ENCODE measurements around the gene CITED2. TPM values are rescaled to one million over a fixed set of nuclear protein-coding genes. Genes with fewer than 3 reads are reported as not detected.

CITED2 gene
- 31.3 TPM for total RNA-seq

DNA sequence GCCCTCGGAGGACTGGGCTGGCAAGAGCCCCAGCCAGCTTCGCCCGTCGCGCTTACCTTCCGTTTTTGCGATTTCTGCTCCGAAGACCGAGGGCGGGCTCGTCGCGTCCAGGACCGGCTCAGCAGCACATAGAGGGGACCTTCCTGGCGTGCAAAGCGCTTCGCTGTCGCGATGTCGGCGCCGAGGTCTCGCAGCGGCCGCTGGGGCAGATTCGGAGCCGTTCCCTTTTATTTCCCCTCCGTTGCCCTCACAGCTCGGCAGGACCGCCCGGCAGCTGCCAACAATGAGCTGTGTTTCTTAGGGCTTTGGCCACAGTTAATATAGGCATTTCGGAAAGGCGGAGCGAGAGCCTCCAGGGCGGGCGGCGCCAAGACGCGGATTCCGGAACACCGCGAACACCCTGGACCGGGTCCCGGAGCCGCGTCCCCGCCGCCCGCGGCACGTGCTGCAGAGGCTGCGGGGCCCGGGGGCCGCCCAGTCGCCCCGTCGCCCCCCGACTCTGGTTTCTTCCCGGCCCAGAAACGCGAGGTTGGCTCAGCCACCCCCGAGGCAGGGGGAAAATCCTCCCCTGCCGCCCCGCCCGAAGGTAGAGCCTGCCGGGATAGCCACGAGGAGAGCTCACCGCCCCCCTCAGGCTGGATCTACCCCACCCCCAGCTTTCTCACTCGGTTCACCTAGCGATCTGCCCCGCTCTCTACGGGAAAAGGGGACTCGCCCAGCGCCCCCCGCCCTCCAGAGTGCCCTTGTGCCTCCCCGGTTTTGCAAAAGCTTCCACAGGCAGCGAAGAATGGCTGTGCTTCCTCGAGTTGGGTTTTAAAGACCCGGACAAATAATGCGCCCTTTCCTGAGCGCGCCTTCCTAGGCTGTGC is at the start of gene CITED2:
TSS of gene CITED2 (minus strand) at position 292 of the 869 bp plus-strand sequence. CDS start 704 bp downstream, outside the sequence.

Other genes starting within 250 kb of the CITED2 start
- gene HECA, start 239.6 kb downstream of the CITED2 start, total RNA-seq = 41.6 TPM
- 0.31 TPM for gene TXLNB, start 82.7 kb downstream of the CITED2 start, total RNA-seq

Data from parietal lobe (tissue), 1 donor.